ENCODE measurements around the gene KANK2. TPM values are rescaled to one million over a fixed set of nuclear protein-coding genes. Genes with fewer than 3 reads are reported as not detected.
A peak's percentile ranks its signal among the peaks of the same experiment; 100 is the strongest.

KANK2 gene
- total and polyA plus RNA-seq, 2 of the 13 experiments (the other 11 are each of a cell fraction or from before 2014, with no cell fraction given) = 5.7 to 12.9 TPM

DNA sequence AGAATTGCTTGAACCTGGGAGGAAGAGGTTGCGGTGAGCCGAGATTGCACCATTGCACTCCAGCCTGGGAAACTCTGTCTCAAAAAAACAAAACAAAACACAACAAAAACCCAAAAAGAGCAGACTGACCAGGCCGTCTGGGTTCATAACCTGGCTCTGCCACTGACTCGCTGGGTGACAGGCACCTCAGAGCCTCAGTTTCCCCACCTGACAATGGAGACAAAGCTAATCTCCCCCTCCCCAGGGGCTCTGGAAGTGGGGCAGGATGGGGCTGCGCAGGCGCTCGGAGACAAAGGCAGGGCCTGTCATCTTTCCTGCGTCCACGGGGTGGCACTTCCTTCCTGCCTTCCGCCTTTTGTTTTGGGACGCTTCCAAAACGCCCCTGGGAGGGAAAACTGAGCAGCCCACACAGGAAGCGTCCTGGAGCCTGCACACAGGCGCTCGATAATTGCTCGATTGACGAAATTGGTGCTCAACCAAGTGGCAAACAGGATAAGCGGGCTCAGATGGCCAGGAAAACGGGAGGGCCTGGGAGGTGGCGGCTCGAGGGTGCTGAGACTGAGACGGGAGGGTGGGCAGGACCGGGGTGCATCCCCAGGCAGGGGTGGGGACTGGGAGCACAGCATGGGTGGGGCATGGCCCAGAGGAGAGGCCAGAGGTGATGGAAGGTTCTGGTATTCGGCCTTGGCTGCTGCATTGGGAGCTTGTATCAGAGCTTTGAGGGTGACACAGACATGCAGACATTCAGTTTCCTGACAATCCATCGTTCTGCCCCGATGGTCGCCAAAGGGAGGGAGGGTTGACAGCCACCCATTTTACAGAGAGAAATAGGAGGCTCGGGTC is 59.6 kb downstream of the KANK2 start (continued):
- TF ChIP-seq, protein P1, sequence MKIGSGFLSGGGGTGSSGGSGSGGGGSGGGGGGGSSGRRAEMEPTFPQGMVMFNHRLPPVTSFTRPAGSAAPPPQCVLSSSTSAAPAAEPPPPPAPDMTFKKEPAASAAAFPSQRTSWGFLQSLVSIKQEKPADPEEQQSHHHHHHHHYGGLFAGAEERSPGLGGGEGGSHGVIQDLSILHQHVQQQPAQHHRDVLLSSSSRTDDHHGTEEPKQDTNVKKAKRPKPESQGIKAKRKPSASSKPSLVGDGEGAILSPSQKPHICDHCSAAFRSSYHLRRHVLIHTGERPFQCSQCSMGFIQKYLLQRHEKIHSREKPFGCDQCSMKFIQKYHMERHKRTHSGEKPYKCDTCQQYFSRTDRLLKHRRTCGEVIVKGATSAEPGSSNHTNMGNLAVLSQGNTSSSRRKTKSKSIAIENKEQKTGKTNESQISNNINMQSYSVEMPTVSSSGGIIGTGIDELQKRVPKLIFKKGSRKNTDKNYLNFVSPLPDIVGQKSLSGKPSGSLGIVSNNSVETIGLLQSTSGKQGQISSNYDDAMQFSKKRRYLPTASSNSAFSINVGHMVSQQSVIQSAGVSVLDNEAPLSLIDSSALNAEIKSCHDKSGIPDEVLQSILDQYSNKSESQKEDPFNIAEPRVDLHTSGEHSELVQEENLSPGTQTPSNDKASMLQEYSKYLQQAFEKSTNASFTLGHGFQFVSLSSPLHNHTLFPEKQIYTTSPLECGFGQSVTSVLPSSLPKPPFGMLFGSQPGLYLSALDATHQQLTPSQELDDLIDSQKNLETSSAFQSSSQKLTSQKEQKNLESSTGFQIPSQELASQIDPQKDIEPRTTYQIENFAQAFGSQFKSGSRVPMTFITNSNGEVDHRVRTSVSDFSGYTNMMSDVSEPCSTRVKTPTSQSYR (CRISPR knock-in tag; IDR thresholded peaks at IDR 0.05; ENCODE audit: borderline replicate concordance) = no peak
- TF ChIP-seq ZNF225 (CRISPR knock-in tag; IDR thresholded peaks at IDR 0.05) (no peak), TEAD3 (CRISPR knock-in tag; optimal IDR thresholded peaks at IDR 0.05; ENCODE audit: borderline replicate concordance) (peak; percentile 21), ZNF761 (CRISPR knock-in tag; conservative IDR thresholded peaks at IDR 0.05) (no peak), ZNF720 (CRISPR knock-in tag; IDR thresholded peaks at IDR 0.05) (no peak), ZNF124 (CRISPR knock-in tag; IDR thresholded peaks at IDR 0.05) (no peak), ZFP82 (CRISPR knock-in tag; IDR thresholded peaks at IDR 0.05; ENCODE audit: borderline replicate concordance) (no peak), AHDC1 (CRISPR knock-in tag; IDR thresholded peaks at IDR 0.05; ENCODE audit: borderline replicate concordance) (no peak), ZNF12 (CRISPR knock-in tag; IDR thresholded peaks at IDR 0.05) (no peak), ZNF709 (CRISPR knock-in tag; IDR thresholded peaks at IDR 0.05) (no peak)
- TF ChIP-seq, protein P2, sequence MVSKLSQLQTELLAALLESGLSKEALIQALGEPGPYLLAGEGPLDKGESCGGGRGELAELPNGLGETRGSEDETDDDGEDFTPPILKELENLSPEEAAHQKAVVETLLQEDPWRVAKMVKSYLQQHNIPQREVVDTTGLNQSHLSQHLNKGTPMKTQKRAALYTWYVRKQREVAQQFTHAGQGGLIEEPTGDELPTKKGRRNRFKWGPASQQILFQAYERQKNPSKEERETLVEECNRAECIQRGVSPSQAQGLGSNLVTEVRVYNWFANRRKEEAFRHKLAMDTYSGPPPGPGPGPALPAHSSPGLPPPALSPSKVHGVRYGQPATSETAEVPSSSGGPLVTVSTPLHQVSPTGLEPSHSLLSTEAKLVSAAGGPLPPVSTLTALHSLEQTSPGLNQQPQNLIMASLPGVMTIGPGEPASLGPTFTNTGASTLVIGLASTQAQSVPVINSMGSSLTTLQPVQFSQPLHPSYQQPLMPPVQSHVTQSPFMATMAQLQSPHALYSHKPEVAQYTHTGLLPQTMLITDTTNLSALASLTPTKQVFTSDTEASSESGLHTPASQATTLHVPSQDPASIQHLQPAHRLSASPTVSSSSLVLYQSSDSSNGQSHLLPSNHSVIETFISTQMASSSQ (IDR thresholded peaks at IDR 0.05; ENCODE audit: low read depth) = no peak
- TF ChIP-seq, protein P2 (CRISPR knock-in tag; IDR thresholded peaks at IDR 0.05; ENCODE audit: borderline replicate concordance) = no peak
- TF ChIP-seq, protein P3, sequence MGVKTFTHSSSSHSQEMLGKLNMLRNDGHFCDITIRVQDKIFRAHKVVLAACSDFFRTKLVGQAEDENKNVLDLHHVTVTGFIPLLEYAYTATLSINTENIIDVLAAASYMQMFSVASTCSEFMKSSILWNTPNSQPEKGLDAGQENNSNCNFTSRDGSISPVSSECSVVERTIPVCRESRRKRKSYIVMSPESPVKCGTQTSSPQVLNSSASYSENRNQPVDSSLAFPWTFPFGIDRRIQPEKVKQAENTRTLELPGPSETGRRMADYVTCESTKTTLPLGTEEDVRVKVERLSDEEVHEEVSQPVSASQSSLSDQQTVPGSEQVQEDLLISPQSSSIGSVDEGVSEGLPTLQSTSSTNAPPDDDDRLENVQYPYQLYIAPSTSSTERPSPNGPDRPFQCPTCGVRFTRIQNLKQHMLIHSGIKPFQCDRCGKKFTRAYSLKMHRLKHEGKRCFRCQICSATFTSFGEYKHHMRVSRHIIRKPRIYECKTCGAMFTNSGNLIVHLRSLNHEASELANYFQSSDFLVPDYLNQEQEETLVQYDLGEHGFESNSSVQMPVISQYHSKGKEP (CRISPR knock-in tag; IDR thresholded peaks at IDR 0.05) = no peak
- TF ChIP-seq, protein P4, sequence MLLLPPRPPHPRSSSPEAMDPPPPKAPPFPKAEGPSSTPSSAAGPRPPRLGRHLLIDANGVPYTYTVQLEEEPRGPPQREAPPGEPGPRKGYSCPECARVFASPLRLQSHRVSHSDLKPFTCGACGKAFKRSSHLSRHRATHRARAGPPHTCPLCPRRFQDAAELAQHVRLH (CRISPR knock-in tag; IDR thresholded peaks at IDR 0.05; ENCODE audit: borderline replicate concordance, low read depth) = no peak

All from HepG2 (cell line).